WTC11 (cell line): ENCODE results near the gene HSPG2. TPM values are rescaled to one million over a fixed set of nuclear protein-coding genes. Genes with fewer than 3 reads are reported as not detected.

ENCODE experiments used
- ATAC-seq: fragments of 200-7000 bp; cut with Tn5 transposase; 2 replicates; pipeline ENCODE4 v1.10.0; 2021; ENCODE audit warnings: mild to moderate bottlenecking, moderate library complexity
- CTCF ChIA-PET: fragments of 300-600 bp; sonication (Branson Sonifier 250); formaldehyde crosslinking; loops from one replicate; lab custom pipeline; 2021; ENCODE audit warnings: antibody characterized with exemption; lab: Charles Lee
- POLR2A ChIA-PET: fragments of 350-600 bp; sonication (Branson Sonifier 250); formaldehyde crosslinking; loops from one replicate; lab custom pipeline; 2021; ENCODE audit warnings: antibody characterized with exemption; lab: Charles Lee
- DNase-seq: peaks from one replicate; pipeline ENCODE4 v3.0.0; 2021; ENCODE audit warnings: low spot score
- H3K27ac Mint-ChIP-seq: 2 replicates; pipeline ENCODE4 v1.8.0; 2021; ENCODE audit warnings: mixed read lengths
- H3K27me3 Mint-ChIP-seq: 2 replicates; pipeline ENCODE4 v1.8.0; 2021; ENCODE audit warnings: low read depth, mild to moderate bottlenecking, moderate library complexity, mixed read lengths
- H3K36me3 Mint-ChIP-seq: 2 replicates; pipeline ENCODE4 v1.8.0; 2021; ENCODE audit warnings: mixed read lengths
- H3K4me1 Mint-ChIP-seq: 2 replicates; pipeline ENCODE4 v1.8.0; 2022; ENCODE audit warnings: mixed read lengths
- H3K4me3 Mint-ChIP-seq: 2 replicates; pipeline ENCODE4 v1.8.0; 2021; ENCODE audit warnings: mild to moderate bottlenecking, moderate library complexity, mixed read lengths
- H3K9me3 Mint-ChIP-seq: 2 replicates; pipeline ENCODE4 v1.8.0; 2021; ENCODE audit warnings: mixed read lengths
- ETV6 ChIP-seq: sonication (generic); formaldehyde crosslinking; IDR thresholded peaks from 2 replicates; pipeline ENCODE4 v1.8.1; 2022; ENCODE audit warnings: mild to moderate bottlenecking, missing genetic modification reagents
- JUN ChIP-seq: sonication (generic); formaldehyde crosslinking; IDR thresholded peaks from 2 replicates; pipeline ENCODE4 v1.8.0; 2023; ENCODE audit warnings: mild to moderate bottlenecking, missing genetic modification reagents
- NFYB ChIP-seq: sonication (generic); formaldehyde crosslinking; conservative IDR thresholded peaks from 2 replicates; pipeline ENCODE4 v1.8.0; 2022; ENCODE audit warnings: low read depth, missing genetic modification reagents
- NR2C2 ChIP-seq: sonication (generic); formaldehyde crosslinking; IDR thresholded peaks from 2 replicates; pipeline ENCODE4 v1.8.0; 2022; ENCODE audit warnings: mild to moderate bottlenecking, missing genetic modification reagents
- OVOL2 ChIP-seq: fragments of 250-450 bp; sonication (Bioruptor Pico); IDR thresholded peaks from 2 replicates; pipeline ENCODE4 v1.9.0; 2021; ENCODE audit warnings: mild to moderate bottlenecking, borderline replicate concordance
- RORB ChIP-seq: fragments of 250-450 bp; sonication (Bioruptor Pico); IDR thresholded peaks from 2 replicates; pipeline ENCODE4 v1.9.0; 2021; ENCODE audit warnings: mild to moderate bottlenecking
- SMAD3 ChIP-seq: sonication (generic); formaldehyde crosslinking; IDR thresholded peaks from 2 replicates; pipeline ENCODE4 v1.8.0; 2022; ENCODE audit warnings: missing genetic modification reagents, mild to moderate bottlenecking, borderline replicate concordance
- total RNA-seq: library from RNA; stranded (reverse); gene quantifications from 3 replicates; pipeline ENCODE4 v1.2.3, GENCODE V29; 2021
- TF ChIP-seq, protein P1 (sequence below): sonication (generic); formaldehyde crosslinking; IDR thresholded peaks from 2 replicates; pipeline ENCODE4 v1.8.1; 2022; ENCODE audit warnings: missing genetic modification reagents, borderline replicate concordance
- TF ChIP-seq, protein P2 (sequence below): fragments of 250-450 bp; sonication (Bioruptor Pico); IDR thresholded peaks from 2 replicates; pipeline ENCODE4 v2.1.2; 2022; ENCODE audit warnings: mild to moderate bottlenecking, moderate library complexity
- TF ChIP-seq, protein P3 (sequence below): sonication (generic); formaldehyde crosslinking; IDR thresholded peaks from 2 replicates; pipeline ENCODE4 v1.8.0; 2023; ENCODE audit warnings: missing genetic modification reagents
- TF ChIP-seq, protein P4 (sequence below): sonication (generic); formaldehyde crosslinking; IDR thresholded peaks from 2 replicates; pipeline ENCODE4 v1.8.1; 2022; ENCODE audit warnings: low read depth, missing genetic modification reagents, borderline replicate concordance
- TF ChIP-seq, protein P5 (sequence below): sonication (generic); formaldehyde crosslinking; IDR thresholded peaks from 2 replicates; pipeline ENCODE4 v1.8.0; 2023; ENCODE audit warnings: mild to moderate bottlenecking, missing genetic modification reagents
- TF ChIP-seq, protein P6 (sequence below): sonication (generic); formaldehyde crosslinking; IDR thresholded peaks from 2 replicates; pipeline ENCODE4 v1.8.0; 2022; ENCODE audit warnings: mild to moderate bottlenecking, missing genetic modification reagents

The HSPG2 gene
- total RNA-seq, 1 experiment from 2014 or later = 120 TPM

DNA sequence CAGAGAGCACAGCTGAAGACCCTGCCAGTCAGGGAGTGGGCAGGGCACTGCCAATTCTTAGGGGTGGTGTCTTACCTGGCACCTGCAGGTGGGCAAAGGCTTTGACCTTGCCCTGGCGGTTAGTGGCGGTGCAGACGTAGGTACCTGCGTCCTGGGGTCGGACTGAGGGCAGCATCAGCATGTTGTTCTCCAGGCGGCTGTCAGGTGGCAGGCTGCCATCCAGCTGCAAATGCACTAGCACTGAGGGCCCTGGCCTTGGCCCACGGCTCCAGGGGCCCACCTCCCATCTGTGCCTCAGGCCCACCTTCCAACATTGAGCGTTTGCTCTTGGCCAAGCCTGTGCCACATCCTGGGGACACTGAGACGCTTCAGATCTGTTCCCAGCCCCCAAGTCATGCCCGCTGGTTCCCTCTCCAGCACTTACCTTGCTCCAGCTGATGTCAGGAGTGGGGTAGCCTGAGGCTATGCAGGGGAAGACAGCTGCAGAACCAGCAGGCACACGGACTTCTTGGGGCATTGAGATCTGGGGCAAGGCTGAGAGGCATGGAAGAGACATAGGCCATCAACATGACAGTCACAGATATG, 103.6 kb downstream of the HSPG2 start:
- ATAC-seq = no peak
- POLR2A ChIA-PET = no interaction called here
- TF ChIP-seq, protein P1, sequence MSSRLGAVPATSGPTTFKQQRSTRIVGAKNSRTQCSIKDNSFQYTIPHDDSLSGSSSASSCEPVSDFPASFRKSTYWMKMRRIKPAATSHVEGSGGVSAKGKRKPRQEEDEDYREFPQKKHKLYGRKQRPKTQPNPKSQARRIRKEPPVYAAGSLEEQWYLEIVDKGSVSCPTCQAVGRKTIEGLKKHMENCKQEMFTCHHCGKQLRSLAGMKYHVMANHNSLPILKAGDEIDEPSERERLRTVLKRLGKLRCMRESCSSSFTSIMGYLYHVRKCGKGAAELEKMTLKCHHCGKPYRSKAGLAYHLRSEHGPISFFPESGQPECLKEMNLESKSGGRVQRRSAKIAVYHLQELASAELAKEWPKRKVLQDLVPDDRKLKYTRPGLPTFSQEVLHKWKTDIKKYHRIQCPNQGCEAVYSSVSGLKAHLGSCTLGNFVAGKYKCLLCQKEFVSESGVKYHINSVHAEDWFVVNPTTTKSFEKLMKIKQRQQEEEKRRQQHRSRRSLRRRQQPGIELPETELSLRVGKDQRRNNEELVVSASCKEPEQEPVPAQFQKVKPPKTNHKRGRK (CRISPR knock-in tag) = no peak
- TF ChIP-seq RORB (CRISPR knock-in tag) (no peak), SMAD3 (no peak), ETV6 (CRISPR knock-in tag) (no peak), JUN (no peak)
- TF ChIP-seq, protein P2, sequence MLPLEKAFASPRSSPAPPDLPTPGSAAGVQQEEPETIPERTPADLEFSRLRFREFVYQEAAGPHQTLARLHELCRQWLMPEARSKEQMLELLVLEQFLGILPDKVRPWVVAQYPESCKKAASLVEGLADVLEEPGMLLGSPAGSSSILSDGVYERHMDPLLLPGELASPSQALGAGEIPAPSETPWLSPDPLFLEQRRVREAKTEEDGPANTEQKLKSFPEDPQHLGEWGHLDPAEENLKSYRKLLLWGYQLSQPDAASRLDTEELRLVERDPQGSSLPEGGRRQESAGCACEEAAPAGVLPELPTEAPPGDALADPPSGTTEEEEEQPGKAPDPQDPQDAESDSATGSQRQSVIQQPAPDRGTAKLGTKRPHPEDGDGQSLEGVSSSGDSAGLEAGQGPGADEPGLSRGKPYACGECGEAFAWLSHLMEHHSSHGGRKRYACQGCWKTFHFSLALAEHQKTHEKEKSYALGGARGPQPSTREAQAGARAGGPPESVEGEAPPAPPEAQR (CRISPR knock-in tag) = no peak
- TF ChIP-seq, protein P3, sequence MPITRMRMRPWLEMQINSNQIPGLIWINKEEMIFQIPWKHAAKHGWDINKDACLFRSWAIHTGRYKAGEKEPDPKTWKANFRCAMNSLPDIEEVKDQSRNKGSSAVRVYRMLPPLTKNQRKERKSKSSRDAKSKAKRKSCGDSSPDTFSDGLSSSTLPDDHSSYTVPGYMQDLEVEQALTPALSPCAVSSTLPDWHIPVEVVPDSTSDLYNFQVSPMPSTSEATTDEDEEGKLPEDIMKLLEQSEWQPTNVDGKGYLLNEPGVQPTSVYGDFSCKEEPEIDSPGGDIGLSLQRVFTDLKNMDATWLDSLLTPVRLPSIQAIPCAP = no peak
- TF ChIP-seq, protein P4, sequence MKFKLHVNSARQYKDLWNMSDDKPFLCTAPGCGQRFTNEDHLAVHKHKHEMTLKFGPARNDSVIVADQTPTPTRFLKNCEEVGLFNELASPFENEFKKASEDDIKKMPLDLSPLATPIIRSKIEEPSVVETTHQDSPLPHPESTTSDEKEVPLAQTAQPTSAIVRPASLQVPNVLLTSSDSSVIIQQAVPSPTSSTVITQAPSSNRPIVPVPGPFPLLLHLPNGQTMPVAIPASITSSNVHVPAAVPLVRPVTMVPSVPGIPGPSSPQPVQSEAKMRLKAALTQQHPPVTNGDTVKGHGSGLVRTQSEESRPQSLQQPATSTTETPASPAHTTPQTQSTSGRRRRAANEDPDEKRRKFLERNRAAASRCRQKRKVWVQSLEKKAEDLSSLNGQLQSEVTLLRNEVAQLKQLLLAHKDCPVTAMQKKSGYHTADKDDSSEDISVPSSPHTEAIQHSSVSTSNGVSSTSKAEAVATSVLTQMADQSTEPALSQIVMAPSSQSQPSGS (CRISPR knock-in tag) = no peak
- TF ChIP-seq, protein P5, sequence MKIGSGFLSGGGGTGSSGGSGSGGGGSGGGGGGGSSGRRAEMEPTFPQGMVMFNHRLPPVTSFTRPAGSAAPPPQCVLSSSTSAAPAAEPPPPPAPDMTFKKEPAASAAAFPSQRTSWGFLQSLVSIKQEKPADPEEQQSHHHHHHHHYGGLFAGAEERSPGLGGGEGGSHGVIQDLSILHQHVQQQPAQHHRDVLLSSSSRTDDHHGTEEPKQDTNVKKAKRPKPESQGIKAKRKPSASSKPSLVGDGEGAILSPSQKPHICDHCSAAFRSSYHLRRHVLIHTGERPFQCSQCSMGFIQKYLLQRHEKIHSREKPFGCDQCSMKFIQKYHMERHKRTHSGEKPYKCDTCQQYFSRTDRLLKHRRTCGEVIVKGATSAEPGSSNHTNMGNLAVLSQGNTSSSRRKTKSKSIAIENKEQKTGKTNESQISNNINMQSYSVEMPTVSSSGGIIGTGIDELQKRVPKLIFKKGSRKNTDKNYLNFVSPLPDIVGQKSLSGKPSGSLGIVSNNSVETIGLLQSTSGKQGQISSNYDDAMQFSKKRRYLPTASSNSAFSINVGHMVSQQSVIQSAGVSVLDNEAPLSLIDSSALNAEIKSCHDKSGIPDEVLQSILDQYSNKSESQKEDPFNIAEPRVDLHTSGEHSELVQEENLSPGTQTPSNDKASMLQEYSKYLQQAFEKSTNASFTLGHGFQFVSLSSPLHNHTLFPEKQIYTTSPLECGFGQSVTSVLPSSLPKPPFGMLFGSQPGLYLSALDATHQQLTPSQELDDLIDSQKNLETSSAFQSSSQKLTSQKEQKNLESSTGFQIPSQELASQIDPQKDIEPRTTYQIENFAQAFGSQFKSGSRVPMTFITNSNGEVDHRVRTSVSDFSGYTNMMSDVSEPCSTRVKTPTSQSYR (CRISPR knock-in tag) = no peak
- Mint-ChIP-seq H3K4me3 (no peak overlapping the region), H3K36me3 (peaks cover 54% of the 10 kb centered on the region), H3K27me3 (no peaks in the 10 kb centered on the region), H3K9me3 (peaks cover 19% of the 10 kb centered on the region), H3K4me1 (no peaks in the 10 kb centered on the region), H3K27ac (no peak overlapping the region; the same call in 1 of the 2 replicates)
- CTCF ChIA-PET = interaction anchor here (0.6 kb wide), 1 partner anchor 294 kb away, joined by 4 read pairs; no protein-coding TSS in a partner anchor
- DNase-seq = no peak

DNA sequence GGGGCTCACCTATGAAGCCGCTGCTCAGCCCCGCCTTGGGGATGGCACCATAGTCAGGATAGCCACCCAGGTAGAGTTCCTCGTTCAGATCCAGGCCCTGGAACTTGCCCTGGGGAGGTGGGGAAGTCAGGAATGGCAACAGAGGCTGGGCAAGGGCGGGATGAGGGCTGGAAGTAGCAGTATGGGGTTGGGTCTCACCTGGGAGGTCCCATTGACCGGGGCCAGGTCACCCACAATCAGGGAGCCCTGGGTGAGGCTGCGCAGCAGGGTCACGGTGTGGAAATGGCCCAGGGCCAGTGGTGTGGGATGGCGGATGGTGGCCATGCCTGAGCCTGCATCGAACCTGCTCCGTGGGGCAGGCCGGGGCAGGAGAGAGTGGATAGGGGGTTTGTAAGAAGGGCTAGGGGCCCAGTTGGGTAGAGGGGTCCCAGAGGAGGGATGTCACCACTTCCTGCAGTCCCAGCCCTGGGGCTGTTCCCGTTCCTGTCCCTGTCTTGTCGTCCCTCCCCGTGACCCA, 105.6 kb downstream of the HSPG2 start:
- peaks cover 57% of the 10 kb centered on the region for H3K36me3 Mint-ChIP-seq
- TF ChIP-seq, protein P6, sequence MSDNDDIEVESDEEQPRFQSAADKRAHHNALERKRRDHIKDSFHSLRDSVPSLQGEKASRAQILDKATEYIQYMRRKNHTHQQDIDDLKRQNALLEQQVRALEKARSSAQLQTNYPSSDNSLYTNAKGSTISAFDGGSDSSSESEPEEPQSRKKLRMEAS (CRISPR knock-in tag) = no peak
- no peak for TF ChIP-seq NFYB (CRISPR knock-in tag)
- no peak for TF ChIP-seq OVOL2 (CRISPR knock-in tag)
- no peak for TF ChIP-seq NR2C2 (CRISPR knock-in tag)
- no peak for TF ChIP-seq ETV6 (CRISPR knock-in tag)
- H3K9me3 Mint-ChIP-seq = peaks cover 19% of the 10 kb centered on the region
- H3K27me3 Mint-ChIP-seq = no peaks in the 10 kb centered on the region
- H3K27ac Mint-ChIP-seq = no peak overlapping the region
- no peak overlapping the region for H3K4me3 Mint-ChIP-seq
- DNase-seq = no peak
- ChIA-PET POLR2A (no interaction called here), CTCF (no interaction called here)
- H3K4me1 Mint-ChIP-seq = no peaks in the 10 kb centered on the region
- ATAC-seq = no peak
